SU-DHL-6 (cell line): ENCODE data around the gene RBM8A.

Experiments used
- EZH2phosphoT487 ChIP-seq: fragments of 200-600 bp; sonication (generic), shearing (Covaris generic); conservative IDR thresholded peaks from 2 replicates; pipeline ENCODE4 v1.6.1; 2018; ENCODE audit warnings: mild to moderate bottlenecking, antibody characterized with exemption, low read length, moderate library complexity, mixed read lengths
- TF ChIP-seq, protein P1 (sequence below): fragments of 200-600 bp; sonication (generic); IDR thresholded peaks from one replicate; pipeline ENCODE4 v1.5.1; 2017; ENCODE audit warnings: antibody characterized with exemption, mild to moderate bottlenecking, low read length, moderate library complexity; ENCODE audit not compliant: insufficient read depth, poor library complexity, severe bottlenecking

- TF ChIP-seq, protein P1, sequence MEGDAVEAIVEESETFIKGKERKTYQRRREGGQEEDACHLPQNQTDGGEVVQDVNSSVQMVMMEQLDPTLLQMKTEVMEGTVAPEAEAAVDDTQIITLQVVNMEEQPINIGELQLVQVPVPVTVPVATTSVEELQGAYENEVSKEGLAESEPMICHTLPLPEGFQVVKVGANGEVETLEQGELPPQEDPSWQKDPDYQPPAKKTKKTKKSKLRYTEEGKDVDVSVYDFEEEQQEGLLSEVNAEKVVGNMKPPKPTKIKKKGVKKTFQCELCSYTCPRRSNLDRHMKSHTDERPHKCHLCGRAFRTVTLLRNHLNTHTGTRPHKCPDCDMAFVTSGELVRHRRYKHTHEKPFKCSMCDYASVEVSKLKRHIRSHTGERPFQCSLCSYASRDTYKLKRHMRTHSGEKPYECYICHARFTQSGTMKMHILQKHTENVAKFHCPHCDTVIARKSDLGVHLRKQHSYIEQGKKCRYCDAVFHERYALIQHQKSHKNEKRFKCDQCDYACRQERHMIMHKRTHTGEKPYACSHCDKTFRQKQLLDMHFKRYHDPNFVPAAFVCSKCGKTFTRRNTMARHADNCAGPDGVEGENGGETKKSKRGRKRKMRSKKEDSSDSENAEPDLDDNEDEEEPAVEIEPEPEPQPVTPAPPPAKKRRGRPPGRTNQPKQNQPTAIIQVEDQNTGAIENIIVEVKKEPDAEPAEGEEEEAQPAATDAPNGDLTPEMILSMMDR: no peak
- no peak for TF ChIP-seq EZH2phosphoT487
Measured at GRCh38 chr1:145964328-145965118, 37.2 kb upstream of the RBM8A start, which contains the start of the genes ANKRD34A and POLR3GL.
